GM10248 (cell line): ENCODE results near the gene NCBP3.
A peak's percentile ranks its signal among the peaks of the same experiment; 100 is the strongest.

Experiments
- CTCF ChIA-PET: fragments of 300-600 bp; sonication (Branson Sonifier 250); formaldehyde crosslinking; extraction: SDS; loops from one replicate; lab custom pipeline; 2021; ENCODE audit warnings: antibody characterized with exemption; lab: Yijun Ruan, JAX
- POLR2A ChIA-PET: fragments of 350-650 bp; sonication (Branson Sonifier 250); formaldehyde crosslinking; extraction: SDS; loops from one replicate; lab custom pipeline; 2020; ENCODE audit warnings: antibody characterized with exemption; lab: Yijun Ruan, JAX
- DNase-seq: peaks from one replicate; pipeline ENCODE4 v3.0.0; 2012; ENCODE audit errors: extremely low spot score
- CTCF ChIP-seq: IDR thresholded peaks from 2 replicates; pipeline ENCODE4 v1.5.1; 2012; ENCODE audit warnings: mild to moderate bottlenecking, low read depth; ENCODE audit errors: extremely low read depth, missing control alignments, control extremely low read depth

Gene NCBP3

GRCh38 chr17:3835410-3836229 lies 10.4 kb downstream of the NCBP3 start:
- no peak for DNase-seq
- CTCF ChIA-PET, result interaction anchor here (1.6 to 3.2 kb wide), 2 partner anchors 9 to 97 kb away, joined by 4 to 29 read pairs; partner anchors contain the start of gene NCBP3
- no peak for TF ChIP-seq CTCF
- POLR2A ChIA-PET, result no interaction called here

- DNase-seq, result no peak
- ChIA-PET CTCF (interaction anchor here (1.4 to 3.2 kb wide), 3 partner anchors 10 to 98 kb away, joined by 4 to 29 read pairs (median 6); partner anchors contain the start of gene NCBP3), POLR2A (no interaction called here)
- TF ChIP-seq CTCF, result no peak
Observed at GRCh38 chr17:3834811-3835210, 11.2 kb downstream of the NCBP3 start.

- POLR2A ChIA-PET, result no interaction called here
- no peak for TF ChIP-seq CTCF
- DNase-seq, result no peak
- CTCF ChIA-PET, result interaction anchor here (1.0 to 6.7 kb wide), 10 partner anchors 10 to 146 kb away, joined by 3 to 217 read pairs (median 20); partner anchors contain the start of gene NCBP3
Observed at GRCh38 chr17:3828852-3829232, 17.2 kb downstream of the NCBP3 start.

GRCh38 chr17:3828151-3828851 lies 17.7 kb downstream of the NCBP3 start:
- no peak for TF ChIP-seq CTCF
- CTCF ChIA-PET, result interaction anchor here (0.7 to 6.7 kb wide), 19 partner anchors 11 to 165 kb away, joined by 3 to 217 read pairs (median 5); partner anchors contain the start of genes ITGAE and NCBP3
- POLR2A ChIA-PET, result no interaction called here
- DNase-seq, result no peak

GRCh38 chr17:3827124-3827773 lies 18.8 kb downstream of the NCBP3 start:
- DNase-seq, result peak; percentile 65
- ChIA-PET CTCF (interaction anchor here (0.7 to 6.7 kb wide), 34 partner anchors 10 to 164 kb away, joined by 3 to 217 read pairs (median 5); partner anchors contain the start of genes HASPIN, ITGAE and NCBP3), POLR2A (no interaction called here)
- peak; percentile 68 for TF ChIP-seq CTCF

GRCh38 chr17:3826191-3826590 lies 19.9 kb downstream of the NCBP3 start:
- no peak for DNase-seq
- TF ChIP-seq CTCF, result no peak
- ChIA-PET CTCF (interaction anchor here (0.7 to 6.7 kb wide), 16 partner anchors 9 to 144 kb away, joined by 3 to 217 read pairs (median 6); partner anchors contain the start of genes HASPIN, ITGAE and NCBP3), POLR2A (no interaction called here)
